ENCODE measurements around the gene KCNT1.

DNA sequence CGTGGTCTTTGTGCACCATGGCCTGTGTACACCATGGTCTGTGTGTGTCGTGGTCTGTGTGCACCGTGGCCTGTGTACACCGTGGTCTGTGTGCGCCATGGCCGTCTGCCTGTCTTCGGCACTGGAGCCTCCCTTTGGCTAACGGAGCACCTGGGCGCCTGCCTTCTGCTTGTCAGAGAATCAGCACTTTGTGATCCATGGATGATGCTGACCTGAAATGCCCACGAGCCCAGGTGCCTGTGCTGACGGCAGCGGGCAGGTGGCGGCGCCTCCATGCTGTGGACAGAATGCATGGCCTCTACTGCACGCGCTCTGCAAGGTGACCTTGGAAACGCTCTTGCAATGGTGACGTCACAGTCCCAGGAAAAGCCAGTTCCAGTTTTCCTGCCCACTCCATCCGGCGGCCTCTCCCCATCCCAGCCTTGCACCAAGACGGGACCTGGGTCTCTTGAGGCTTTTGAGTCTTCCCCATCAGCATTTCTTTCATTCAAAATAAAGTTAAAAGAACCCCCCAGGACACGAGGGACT, 24.3 kb upstream of the KCNT1 start:
- TF ChIP-seq, protein P1, sequence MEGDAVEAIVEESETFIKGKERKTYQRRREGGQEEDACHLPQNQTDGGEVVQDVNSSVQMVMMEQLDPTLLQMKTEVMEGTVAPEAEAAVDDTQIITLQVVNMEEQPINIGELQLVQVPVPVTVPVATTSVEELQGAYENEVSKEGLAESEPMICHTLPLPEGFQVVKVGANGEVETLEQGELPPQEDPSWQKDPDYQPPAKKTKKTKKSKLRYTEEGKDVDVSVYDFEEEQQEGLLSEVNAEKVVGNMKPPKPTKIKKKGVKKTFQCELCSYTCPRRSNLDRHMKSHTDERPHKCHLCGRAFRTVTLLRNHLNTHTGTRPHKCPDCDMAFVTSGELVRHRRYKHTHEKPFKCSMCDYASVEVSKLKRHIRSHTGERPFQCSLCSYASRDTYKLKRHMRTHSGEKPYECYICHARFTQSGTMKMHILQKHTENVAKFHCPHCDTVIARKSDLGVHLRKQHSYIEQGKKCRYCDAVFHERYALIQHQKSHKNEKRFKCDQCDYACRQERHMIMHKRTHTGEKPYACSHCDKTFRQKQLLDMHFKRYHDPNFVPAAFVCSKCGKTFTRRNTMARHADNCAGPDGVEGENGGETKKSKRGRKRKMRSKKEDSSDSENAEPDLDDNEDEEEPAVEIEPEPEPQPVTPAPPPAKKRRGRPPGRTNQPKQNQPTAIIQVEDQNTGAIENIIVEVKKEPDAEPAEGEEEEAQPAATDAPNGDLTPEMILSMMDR (IDR thresholded peaks at IDR 0.05), result no peak
- no peak for TF ChIP-seq POLR2AphosphoS5 (IDR thresholded peaks at IDR 0.05; ENCODE audit: insufficient read depth in 1 of 2, low read depth in 1 of 2)
- no peak for TF ChIP-seq POLR2A (IDR thresholded peaks at IDR 0.05)

Data from vagina (tissue), 2 donors.